ENCODE results near the gene SLC35E3.

The SLC35E3 gene

DNA sequence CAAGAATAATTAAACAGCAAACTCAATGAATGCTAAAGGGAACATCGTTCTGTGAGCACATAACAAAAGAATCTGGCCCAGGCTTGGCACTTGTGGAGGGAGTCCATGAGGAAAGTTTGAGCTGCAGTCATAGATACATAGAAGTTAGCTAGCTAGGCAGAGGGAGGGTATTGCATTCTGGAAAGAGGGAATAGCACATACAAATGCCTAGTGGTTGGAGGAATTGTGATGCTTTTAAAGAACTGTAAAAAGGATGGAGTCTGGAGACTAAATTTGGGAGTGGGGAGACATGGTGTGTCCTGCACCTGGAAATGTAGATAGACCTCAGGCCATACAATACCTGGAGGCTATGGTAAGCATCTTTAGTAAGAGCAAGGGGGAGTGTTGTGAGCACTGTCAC, 24.0 kb downstream of the SLC35E3 start:
- no peak for DNase-seq (ENCODE audit: low read depth, low spot score)

DNA sequence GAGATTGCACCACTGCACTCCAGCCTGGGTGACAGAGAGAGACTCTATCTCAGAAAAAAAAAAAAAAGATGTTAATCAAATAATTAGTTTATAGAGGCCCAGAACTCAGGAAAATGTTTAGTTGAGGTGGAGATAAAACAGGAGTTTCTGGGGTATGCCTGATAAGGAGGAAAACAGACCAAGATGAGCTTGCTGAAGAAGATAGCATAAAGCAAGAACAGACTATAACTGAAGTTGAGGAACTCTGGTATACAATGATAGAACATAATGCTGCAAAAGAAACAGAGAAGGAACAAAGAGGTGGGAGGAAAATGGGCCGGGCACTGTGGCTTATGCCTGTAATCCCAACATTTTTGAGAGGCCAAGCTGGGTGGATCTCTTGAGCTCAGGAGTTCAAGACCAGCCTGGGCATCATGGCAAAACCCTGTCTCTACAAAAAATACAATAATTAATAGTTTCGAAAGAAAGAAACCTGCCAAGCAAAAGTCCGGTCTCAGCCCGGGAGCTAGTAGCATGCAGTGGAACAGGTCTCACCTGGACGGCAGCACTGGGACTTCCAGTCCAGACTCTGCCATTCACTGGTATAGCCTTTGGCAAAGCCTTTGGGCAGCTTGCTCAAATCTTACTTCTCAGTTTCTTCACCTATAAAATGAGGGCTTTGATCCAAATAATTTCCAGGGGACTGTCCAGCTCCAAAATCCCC, 25.4 kb downstream of the SLC35E3 start:
- no peak for DNase-seq (ENCODE audit: low read depth, low spot score)

DNA sequence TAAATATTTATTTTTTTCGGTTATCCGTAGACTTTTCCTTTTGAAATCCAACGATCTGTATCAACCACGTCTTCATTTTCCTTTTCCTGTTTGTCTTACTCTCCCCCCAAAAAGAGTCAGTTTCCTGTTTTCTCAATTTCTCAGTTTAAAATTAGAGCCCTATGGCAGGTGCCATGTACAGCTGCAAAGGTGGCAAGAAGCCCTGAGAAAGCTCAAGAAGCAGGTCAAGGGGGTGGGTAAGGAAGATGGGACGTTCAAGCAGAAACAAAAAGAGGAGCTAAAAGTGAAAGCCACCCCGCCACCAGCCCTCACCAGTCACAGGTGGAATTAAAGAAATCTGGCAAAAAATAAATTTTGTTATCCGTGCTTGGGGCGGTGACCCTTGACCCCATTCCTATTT, 26.7 kb downstream of the SLC35E3 start:
- DNase-seq (ENCODE audit: low read depth, low spot score): no peak

DNA sequence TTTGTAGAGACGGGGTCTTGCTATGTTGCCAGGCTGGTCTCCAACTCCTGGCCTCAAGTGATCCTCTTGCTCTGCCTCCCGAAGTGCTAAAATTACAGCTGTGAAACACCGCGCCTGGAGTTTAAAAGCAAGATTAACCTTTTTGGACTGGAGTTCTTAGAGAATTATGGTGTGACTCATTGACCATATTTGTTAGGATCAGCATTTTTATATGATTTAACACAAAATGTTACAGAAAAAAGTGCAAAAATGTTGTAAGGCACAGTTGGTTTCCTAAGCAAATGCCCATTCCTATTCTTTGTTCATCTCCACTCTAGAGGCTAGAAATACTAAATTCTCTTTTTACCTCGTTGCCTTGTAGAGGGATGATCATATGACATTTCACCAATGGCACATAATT, 27.6 kb downstream of the SLC35E3 start:
- no peak for DNase-seq (ENCODE audit: low read depth, low spot score)

DNA sequence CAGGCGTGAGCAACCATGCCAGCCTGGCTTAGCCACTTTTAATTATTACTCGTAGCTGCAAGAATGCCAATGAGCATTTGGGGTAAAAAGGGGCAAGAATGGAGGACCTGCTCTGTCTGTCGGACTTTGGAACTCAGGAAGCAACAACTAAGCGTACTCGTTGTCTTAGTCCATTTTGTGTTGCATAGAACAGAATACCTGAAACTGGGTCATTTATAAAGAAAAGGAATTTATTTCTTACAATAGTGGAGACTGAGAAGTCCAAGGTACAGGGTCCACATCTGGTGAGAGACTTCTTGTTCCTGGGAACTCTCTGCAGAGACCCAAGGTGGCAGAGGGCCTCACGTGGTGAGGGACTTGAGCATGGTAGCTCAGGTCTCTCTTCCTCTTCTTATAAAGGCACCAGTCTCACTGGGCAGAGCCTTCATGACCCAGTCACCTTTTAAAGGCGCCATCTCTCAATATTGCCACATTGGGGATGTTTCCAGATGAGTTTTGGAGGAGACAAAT, 29.2 kb downstream of the SLC35E3 start:
- DNase-seq (ENCODE audit: low read depth, low spot score): no peak

DNA sequence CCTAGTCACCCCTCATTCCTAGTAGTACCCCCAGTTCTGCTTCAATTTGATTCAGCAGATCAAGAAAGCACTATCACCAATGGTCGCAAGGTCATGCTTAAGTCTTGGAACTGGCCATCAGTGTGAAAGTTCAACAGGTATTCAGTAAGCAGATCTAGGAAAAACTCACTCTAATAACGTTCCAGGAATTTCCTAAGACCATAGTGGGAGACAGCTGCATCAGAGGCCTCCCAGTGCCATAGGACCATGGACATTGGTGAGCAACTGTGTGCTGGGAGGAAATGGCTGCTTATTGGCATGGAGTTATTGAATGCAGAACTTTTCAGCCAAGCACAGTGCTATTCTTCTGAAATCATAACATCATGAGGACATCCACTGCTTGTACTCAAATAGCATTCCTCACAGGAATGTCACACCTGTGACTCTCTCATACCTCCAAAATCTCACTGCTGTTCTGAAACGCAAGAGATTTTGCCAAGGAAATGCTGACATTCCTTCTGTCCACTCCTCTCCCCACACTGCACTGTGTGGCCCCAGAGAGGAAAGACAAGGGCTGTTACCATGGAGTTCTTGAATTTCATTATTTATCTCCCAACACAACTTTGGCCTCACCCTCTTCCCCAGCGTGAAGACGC, 31.1 kb downstream of the SLC35E3 start:
- no peak for DNase-seq (ENCODE audit: low read depth, low spot score)

DNA sequence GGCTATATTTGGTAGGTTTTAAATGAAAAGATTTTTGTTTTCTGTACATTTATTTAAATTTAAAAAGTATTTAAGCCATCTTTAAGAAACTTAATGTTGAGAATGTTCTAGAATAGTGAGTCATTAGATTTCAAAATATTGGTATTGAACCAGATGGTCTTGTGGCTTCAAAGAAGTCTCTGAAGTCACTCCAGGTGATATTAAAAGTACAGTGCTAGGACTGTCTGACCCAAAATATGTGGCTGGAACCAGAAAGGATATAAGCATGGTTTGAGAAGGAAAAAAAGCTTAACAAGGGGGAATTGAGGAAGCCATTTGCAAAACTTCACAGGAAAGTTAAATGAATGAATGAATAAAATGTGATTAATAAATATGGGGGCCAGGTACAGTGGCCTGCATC, 33.3 kb downstream of the SLC35E3 start:
- no peak for DNase-seq (ENCODE audit: low read depth, low spot score)

DNA sequence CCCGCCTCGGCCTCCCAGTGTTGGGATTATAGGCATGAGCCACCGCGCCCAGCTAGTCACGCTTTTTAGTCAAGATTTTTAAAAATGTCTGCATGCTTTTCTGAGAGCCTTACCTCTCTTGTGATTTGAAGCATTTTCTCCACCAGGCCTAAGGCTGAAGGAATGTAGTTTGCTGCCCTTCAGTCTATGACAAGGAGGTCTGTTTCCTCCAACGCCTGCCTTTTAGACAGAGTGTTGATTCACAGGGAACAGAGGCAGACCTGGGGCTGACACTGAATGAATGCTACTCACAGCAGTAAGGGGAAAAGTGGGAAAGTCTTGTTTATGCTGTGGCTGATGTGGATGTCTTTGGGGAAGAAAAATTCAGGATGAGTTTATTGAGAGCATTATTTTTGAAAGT, 34.8 kb downstream of the SLC35E3 start:
- DNase-seq (ENCODE audit: low read depth, low spot score): no peak

DNA sequence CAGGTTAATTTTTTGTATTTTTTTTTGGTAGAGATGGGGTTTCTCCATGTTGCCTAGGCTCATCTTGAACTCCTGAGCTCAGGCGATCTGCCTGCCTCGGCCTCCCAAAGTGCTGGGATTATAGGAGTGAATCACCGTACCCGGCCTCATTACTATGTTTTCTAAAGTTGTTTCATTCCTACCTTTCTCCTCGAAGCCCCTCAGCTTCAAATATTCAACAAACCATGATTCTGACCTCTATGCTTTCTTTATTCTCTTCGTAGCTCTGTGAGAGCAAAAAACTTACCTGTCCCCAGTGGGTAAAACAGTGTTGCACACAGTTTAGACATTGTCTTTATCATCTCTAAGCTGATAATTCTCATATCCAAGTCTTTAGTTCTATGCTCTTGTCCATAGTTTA, 35.8 kb downstream of the SLC35E3 start:
- DNase-seq (ENCODE audit: low read depth, low spot score): no peak

DNA sequence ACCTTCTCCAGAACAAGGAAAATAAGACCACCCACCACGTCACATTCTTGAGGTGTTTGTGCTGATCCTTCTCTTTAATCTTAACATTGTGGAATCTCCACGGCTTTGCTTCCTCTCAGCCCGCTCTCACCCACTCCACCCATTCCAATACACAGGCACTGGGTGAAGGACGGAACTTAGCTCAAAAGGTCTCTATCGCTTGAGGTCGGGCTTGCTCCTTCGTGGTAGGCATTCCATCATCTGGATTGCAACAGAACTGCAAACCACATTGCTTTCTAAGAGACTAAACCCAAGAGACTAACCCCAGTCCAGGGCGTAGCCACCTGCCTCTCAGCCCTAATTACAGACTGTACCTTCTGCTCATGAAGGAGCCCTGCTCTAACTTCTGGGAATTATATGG, 38.0 kb downstream of the SLC35E3 start:
- DNase-seq (ENCODE audit: low read depth, low spot score): no peak

DNA sequence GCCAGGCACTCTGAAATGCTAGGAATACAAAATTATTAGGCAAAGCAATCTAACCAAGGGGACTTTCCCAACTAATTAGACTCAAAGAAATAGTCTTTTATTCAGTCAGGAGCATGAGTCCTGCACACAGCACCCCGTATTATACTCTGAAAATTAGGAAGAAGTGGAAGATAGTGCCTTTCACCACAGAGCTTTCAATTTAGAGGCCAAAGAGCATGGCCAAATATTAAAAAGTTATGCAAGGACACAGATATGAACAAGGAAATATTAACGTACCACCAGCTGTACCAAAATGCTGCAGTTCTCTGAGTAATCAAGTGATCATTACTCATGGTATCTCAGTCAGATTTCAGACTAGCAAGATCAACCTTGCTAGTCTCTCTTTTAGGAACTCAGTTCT, 39.4 kb downstream of the SLC35E3 start:
- no peak for DNase-seq (ENCODE audit: low read depth, low spot score)

DNA sequence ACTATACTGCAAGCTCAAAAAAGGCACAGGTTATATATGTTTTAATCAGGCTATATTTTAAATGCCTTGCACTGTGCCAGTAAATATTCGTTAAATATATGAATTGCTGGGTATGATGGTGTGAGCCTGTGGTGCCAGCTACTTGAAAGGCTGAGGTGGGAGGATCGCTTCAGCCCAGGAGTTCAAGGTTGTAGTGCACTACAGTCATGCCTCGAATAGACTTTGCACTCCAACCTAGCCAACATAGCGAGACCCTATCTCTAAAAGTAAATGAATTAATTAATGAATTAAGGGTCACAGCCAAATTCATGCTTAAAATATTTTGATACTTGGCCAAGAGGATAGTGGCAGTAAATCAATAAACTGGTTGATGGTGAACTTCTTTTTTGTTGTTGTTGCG, 39.8 kb downstream of the SLC35E3 start:
- DNase-seq (ENCODE audit: low read depth, low spot score): no peak

DNA sequence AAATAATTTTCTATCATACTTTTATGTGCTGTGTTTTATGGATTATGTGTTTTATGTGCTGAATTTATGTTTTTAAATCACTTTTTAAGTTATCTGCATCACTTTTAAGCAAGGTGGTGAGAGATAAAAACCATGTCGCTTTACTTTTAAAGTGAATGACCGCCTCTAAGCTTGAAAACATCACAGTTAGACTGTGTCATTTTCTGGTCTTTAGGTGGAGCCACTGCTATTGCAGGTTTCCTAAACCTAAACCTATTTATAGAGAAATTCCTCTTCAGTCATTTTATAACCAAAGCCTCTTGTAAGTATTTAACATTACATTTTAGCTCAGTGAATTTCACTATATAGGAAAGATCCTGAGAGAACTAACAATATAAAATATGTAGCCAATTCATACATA, 41.0 kb downstream of the SLC35E3 start:
- no peak for DNase-seq (ENCODE audit: low read depth, low spot score)

DNA sequence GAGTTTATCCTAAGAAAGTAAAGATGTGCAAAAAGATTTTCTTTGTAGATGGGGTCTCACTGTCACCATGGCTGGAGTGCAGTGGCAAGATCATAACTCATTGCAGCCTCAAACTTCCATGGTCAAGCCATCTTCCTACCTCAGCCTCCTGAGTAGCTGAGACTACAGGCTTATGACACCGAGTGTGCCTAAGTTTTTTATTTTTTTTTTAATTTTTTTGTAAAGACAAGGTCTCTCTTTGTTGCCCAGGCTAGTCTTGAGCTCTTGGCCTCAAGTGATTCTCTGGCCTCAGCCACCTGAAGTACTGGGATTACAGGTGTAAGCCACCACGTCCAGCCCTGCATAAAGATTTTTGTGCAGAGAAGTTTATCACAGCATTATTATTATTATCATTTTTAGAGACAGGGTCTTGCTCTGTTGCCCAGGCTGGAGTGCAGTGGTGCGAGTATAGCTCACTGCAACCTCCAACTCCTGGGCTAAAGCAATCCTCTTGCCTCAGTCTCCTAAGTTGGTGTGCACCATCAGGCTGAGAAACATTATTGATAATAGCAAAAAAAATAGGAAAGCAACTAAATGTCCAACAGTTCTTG, 42.7 kb downstream of the SLC35E3 start:
- DNase-seq (ENCODE audit: low read depth, low spot score): no peak

DNA sequence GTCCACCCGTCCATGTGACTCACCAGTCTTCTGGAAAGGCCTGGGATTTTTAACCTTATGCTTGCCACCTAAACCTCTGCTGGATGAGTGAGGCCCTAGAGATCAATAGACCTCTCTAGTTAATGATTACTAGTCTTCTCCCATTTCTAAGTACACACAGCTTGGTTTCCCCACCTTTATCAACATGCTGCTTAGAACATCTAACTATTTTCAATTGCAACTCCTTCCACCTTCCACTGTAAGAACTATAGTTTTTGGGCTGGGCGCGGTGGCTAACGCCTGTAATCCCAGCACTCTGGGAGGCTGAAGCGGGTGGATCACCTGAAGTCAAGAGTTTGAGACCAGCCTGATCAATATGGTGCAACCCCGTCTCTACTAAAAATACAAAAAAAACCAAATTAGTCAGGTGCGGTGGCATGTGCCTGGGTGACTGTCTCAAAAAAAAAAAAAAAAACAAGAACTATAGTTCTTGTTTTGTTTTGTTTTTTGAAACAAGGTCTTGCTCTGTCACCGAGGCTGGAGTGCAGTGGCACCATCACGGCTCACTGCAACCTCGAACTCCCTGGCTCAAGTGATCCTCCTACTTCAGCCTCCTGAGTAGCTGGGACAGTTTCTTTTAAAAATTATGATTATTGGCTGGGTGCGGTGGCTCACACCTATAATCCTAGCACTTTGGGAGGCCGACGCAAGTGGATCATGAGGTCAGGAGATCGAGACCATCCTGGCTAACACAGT, 43.3 kb downstream of the SLC35E3 start:
- no peak for DNase-seq (ENCODE audit: low read depth, low spot score)

DNA sequence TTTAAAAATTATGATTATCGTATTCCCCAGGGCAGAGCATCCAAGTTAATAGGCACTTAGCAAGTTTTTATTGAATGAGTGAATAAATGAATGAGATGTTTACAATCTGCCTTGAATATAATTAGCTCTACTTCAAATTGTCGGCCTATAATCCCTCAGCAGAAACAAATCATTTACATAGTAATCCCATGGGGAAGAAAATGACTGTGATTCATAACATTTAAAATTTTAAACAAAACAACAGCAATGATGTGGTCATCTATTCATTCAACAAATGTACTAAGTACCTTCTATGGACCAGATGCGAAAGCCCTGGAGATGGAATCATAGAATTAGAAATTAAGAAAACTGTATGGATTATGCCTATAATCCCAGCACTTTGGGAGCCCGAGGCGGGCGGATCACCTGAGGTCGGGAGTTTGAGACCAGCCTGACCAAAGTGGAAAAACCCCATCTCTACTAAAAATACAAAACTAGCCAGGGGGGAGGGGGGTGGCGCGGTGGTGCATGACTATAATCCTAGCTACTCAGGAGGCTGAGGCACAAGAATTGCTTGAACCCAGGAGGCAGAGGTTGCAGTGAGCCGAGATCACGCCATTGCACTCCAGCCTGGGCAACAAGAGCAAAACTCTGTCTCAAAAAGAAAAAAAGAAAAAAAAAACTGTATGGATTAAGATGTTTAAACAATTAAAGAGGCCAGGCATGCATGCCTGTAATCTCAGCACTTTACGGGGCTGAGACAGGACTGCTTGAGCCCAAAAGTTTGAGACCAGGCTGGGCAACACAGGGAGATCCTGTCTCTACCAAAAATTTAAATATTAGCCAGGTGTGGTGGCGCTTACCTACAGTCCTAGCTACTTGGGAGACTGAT, 44.3 kb downstream of the SLC35E3 start:
- DNase-seq (ENCODE audit: low read depth, low spot score): no peak

DNA sequence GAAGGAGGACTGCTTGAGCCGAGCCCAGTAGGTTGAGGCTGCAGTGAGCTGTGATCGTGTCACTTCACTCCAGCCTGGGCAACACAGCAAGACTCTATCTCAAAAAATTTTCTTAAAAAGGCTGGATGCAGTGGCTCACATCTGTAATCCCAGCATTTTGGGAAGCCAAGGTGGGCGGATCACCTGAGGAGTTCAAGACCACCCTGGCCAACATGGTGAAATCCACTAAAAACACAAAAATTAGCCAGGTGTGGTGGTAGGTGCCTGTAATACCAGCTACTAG, 44.9 kb downstream of the SLC35E3 start:
- DNase-seq (ENCODE audit: low read depth, low spot score): no peak

DNA sequence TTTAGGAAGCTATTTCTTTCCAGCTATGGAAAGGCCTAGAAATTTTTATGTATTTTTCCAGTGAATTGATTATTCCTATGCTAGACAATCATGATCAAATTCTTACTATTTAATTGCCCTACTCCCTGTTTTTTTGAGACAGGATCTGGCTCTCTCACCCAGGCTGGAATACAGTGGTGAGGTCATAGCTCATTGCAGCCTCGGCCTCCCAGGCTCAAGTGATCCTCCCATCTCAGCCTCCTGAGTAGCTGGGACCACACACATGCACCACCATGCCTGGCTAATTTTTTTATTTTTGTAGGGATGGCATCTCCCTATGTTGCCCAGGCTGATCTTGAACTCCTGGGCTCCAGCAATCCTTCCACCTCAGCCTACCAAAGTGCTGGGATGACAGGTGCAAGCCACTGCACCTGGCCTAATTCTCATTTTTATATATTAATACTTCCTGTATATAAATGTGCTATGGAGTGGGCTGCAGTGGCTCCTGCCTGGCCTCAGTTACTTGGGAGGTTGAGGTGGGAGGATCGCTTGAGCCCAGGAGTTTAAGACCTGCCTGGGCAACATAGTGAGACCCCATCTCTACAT, 46.0 kb downstream of the SLC35E3 start:
- no peak for DNase-seq (ENCODE audit: low read depth, low spot score)

DNA sequence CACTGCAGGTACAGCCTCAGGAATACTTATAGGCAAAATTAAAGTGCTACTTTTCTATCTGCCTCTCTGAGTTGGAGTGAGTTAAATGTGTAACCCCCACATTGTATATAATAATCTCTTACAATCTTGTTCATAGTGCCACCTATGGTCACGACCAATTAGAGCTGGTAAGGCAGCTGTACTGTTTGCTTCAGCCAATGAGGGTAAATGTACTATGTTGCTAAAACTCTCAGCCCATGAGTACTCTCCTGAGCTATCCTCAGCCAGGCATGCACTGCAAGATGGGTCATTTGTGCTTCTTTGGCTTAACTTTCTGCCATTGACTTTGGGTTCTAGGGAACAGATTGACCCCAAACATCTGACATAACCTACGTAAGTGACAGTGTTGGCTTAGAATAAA, 47.0 kb downstream of the SLC35E3 start:
- no peak for DNase-seq (ENCODE audit: low read depth, low spot score)

DNA sequence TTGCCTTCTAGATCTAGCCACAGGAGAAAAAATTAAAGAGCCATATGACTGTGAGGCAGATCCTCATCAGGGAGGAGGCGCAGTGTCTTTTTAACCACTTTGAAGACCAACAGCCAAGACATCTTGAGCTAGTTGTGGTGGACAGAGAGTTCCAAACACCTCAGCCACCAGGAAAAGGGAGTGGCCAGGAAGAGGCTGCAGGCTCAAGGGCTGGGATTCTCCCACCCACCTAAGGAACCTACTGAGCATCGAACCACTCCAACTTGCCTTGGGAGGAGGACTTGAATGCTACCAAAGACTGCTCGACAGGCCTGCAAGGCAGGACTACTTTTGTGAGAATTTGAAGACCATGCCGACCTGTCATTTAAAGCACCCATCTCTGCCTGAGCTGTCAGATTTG, 47.5 kb downstream of the SLC35E3 start:
- no peak for DNase-seq (ENCODE audit: low read depth, low spot score)

DNA sequence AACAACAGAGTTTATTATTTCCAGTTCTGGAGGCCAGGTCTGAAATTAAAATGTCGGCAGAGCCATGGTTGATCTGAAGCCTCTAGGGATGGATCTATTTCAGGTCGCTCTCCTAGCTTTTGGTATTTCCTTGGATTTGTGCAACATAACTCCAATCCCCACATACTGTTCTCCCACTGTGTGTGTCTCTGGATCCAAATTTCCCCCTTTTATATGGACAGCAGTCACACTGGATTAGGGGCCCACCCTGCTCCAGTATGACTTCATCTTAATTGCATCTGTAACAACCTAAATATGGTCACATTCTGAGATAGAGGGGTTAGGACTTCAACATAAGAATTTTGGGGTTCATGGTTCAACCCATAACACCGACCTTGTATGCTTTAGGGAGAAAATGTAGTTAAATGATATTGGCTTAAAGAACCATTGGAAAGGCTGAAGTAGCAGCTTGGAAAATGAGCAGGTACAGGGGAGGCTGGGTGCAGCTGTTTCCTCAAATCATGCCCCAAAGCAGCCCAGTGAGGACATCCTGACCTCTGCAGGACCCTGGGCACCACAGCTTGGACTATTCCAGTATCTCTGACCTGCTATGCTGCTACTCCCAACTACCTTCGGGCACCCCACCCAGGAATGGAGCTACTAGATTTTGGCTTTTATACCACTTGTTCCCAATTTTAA, 48.1 kb downstream of the SLC35E3 start:
- DNase-seq (ENCODE audit: low read depth, low spot score): no peak
